Type B pancreatic cell (in vitro differentiated cells): ENCODE results near the gene LARGE2. TPM values are rescaled to one million over a fixed set of nuclear protein-coding genes. Genes with fewer than 3 reads are reported as not detected.

Experiments used
- DNase-seq: peaks from one replicate; pipeline ENCODE4 v3.0.0; 2021; ENCODE audit warnings: mixed read lengths; ENCODE audit not compliant: unreplicated experiment; ENCODE audit errors: extremely low spot score
- H3K27ac Mint-ChIP-seq: 2 replicates; pipeline ENCODE4 v1.8.0; 2021; ENCODE audit warnings: mild to moderate bottlenecking, mixed read lengths
- H3K27me3 Mint-ChIP-seq: 2 replicates; pipeline ENCODE4 v1.8.0; 2021; ENCODE audit warnings: mixed read lengths
- H3K36me3 Mint-ChIP-seq: 2 replicates; pipeline ENCODE4 v1.8.0; 2021; ENCODE audit warnings: mixed read lengths
- H3K4me1 Mint-ChIP-seq: one replicate; pipeline ENCODE4 v1.8.0; 2021; ENCODE audit warnings: mixed read lengths; ENCODE audit not compliant: unreplicated experiment
- H3K4me3 Mint-ChIP-seq: 2 replicates; pipeline ENCODE4 v1.8.0; 2021; ENCODE audit warnings: mild to moderate bottlenecking, mixed read lengths
- H3K9me3 Mint-ChIP-seq: 2 replicates; pipeline ENCODE4 v1.8.0; 2021; ENCODE audit warnings: mixed read lengths
- total RNA-seq: library from RNA; stranded (reverse); gene quantifications from 2 replicates; pipeline ENCODE4 v1.2.1, GENCODE V29; 2021; ENCODE audit warnings: low replicate concordance
- TF ChIP-seq, protein P1 (sequence below): fragments of 200-600 bp; sonication (generic); conservative IDR thresholded peaks from 2 replicates; pipeline ENCODE4 v1.5.0; 2021; ENCODE audit warnings: antibody characterized with exemption, mild to moderate bottlenecking

The LARGE2 gene
- total RNA-seq, 1 donor from 2014 or later = 12.4 TPM

DNA sequence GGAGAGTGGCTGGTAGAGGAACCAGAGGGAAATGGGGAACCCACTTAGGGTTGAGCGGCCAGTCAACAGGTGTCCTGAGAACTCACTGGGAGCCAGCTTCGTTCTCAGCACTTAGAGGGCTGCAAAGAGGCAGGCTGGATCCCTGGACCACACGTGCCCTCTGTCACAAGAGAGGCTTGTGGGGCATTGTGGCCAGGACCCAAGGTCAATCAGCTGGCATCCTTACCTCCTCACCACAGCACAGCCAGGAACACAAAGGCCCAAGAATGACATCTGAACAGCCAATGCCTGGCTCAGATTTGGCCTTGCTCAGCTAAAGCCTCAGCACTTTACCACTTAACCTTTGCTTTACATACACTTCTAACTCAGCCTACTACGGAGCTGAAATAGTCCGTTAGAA lies 29.6 kb upstream of the LARGE2 start:
- H3K4me3 Mint-ChIP-seq = no peak overlapping the region
- TF ChIP-seq, protein P1, sequence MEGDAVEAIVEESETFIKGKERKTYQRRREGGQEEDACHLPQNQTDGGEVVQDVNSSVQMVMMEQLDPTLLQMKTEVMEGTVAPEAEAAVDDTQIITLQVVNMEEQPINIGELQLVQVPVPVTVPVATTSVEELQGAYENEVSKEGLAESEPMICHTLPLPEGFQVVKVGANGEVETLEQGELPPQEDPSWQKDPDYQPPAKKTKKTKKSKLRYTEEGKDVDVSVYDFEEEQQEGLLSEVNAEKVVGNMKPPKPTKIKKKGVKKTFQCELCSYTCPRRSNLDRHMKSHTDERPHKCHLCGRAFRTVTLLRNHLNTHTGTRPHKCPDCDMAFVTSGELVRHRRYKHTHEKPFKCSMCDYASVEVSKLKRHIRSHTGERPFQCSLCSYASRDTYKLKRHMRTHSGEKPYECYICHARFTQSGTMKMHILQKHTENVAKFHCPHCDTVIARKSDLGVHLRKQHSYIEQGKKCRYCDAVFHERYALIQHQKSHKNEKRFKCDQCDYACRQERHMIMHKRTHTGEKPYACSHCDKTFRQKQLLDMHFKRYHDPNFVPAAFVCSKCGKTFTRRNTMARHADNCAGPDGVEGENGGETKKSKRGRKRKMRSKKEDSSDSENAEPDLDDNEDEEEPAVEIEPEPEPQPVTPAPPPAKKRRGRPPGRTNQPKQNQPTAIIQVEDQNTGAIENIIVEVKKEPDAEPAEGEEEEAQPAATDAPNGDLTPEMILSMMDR = no peak
- H3K4me1 Mint-ChIP-seq = peaks cover 9% of the 10 kb centered on the region
- no peaks in the 10 kb centered on the region for H3K27me3 Mint-ChIP-seq
- H3K9me3 Mint-ChIP-seq = no peaks in the 10 kb centered on the region
- no peak for DNase-seq
- H3K27ac Mint-ChIP-seq = no peak overlapping the region
- H3K36me3 Mint-ChIP-seq = no peaks in the 10 kb centered on the region

DNA sequence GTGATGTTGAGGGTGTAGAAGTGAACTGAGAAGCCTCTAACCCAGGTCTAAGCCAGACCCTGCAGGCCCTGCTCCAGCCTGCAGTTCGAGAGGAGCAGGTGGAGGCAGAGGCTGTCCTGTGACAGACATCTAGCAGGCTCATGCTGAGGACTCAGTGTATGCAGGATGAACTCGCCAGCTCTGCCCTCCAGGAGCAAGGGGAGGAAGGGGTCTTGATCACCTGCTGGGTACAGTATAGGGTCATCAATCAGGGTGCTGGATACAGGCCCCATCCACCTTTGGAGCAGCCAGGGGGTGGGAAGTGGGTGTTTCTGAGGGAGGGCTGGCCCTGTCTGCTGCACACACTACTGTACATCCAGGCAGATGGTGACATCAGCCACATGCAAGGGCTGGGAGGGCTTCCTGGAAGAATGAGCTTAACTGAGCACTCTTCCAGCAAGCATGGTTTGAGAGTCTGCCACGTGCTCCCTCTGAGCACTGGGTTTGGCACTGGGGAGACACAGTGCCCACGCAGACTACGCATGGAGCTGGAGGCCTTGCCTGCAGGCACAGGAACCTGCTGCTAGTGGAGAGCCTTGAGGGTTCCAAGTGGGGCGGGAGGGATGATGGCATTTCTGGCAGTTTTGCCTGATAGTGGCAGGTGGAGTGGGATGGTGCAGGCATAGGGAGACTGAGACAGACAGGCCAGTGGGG lies 27.8 kb upstream of the LARGE2 start:
- DNase-seq = no peak
- H3K27ac Mint-ChIP-seq = no peak overlapping the region
- no peak overlapping the region for H3K4me3 Mint-ChIP-seq
- H3K27me3 Mint-ChIP-seq = no peaks in the 10 kb centered on the region
- no peaks in the 10 kb centered on the region for H3K9me3 Mint-ChIP-seq
- no peaks in the 10 kb centered on the region for H3K36me3 Mint-ChIP-seq
- peaks cover 9% of the 10 kb centered on the region for H3K4me1 Mint-ChIP-seq
- TF ChIP-seq, protein P1 = no peak

DNA sequence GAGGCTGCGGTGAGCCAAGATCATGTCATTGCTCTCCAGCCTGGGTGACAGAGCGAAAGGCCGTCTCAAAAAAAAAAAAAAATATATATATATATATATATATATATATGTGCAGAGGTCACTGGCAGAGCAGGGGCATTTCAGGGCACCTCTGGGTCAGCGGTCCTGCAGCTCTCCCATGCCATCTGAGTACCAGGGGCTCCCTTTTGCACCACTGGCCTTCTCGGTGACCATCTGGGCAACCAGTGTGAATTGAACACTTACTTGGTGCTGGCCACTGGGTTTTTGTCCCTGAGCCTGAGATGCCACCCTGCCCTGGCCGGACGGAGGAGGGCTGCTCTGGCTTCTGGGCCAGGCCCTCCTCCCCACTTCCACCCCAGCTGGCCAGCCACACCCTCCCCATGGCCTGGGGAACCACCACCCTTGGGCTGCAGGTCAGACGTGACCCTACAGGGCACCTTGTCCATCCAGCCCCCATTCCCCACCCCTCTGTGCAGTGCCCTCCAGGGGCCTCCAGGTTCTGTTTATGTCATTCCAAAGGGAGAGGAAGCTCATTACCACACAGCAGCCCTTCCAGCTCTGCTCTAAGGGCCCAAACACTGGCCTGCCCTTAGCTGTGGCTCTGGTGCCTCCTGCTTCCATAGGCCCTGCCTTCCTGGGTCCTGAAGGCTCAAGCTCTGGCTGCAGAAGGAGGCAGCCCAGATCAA lies 26.8 kb upstream of the LARGE2 start:
- no peaks in the 10 kb centered on the region for H3K36me3 Mint-ChIP-seq
- no peak overlapping the region for H3K4me3 Mint-ChIP-seq
- H3K4me1 Mint-ChIP-seq = peaks cover 11% of the 10 kb centered on the region
- H3K27ac Mint-ChIP-seq = no peak overlapping the region
- DNase-seq = no peak
- H3K27me3 Mint-ChIP-seq = no peaks in the 10 kb centered on the region
- TF ChIP-seq, protein P1 = no peak
- H3K9me3 Mint-ChIP-seq = no peaks in the 10 kb centered on the region

DNA sequence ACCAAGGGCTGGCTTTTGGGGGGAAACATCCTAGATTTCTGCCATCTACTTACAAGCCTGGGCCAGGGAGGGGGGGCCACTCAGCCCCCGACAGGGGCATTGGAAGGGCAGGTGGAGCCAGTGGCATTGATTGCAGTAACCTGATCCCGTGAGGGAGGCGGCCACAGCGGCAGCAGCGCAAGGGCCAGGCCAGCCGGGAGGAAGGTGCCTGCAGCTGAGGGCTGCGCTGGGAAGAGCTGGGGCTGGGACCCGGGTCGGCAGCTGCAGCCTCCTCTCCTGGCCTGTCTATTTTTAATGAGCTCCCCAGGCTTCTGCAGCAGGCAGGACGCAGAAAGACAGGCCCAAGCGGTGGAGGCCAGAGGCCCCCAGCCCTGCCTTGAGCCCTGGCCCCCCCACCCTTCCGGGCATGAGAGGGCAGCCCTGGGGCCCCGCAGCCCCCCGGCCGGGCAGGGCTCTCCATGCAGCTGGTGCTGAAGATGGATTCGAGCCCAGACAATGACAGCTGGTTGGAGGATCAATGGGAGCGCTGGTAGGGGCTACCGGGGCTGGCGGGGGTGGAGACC lies 26.0 kb upstream of the LARGE2 start:
- Mint-ChIP-seq H3K4me3 (no peak overlapping the region), H3K9me3 (no peaks in the 10 kb centered on the region), H3K4me1 (peaks cover 12% of the 10 kb centered on the region), H3K27me3 (no peaks in the 10 kb centered on the region), H3K36me3 (no peaks in the 10 kb centered on the region), H3K27ac (no peak overlapping the region)
- TF ChIP-seq, protein P1 = no peak
- no peak for DNase-seq

DNA sequence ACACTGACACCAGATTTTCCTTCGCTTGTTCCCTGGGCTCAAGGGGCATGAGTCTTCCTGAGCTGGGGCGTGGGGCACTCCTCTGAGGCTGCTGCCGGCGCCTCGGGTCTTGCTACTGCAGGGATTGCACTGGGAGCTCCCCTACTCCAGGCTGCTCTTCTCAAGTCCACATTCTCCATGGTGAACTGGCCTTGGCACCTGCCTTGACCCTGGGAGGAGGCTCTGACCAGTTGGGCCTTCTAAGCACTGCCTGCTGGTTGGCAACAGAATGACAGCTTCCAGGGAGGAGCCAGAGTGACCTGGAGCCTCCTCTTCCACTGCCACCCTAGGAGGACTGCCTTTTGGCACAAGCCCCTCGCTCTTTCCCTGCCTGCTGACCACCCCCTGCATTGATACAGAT lies 24.9 kb upstream of the LARGE2 start:
- DNase-seq = no peak
- Mint-ChIP-seq H3K9me3 (no peaks in the 10 kb centered on the region), H3K27me3 (no peaks in the 10 kb centered on the region), H3K36me3 (no peaks in the 10 kb centered on the region), H3K27ac (no peak overlapping the region), H3K4me3 (no peak overlapping the region), H3K4me1 (peaks cover 12% of the 10 kb centered on the region)
- TF ChIP-seq, protein P1 = no peak
